ENCODE results near the gene DDX47.

DNA sequence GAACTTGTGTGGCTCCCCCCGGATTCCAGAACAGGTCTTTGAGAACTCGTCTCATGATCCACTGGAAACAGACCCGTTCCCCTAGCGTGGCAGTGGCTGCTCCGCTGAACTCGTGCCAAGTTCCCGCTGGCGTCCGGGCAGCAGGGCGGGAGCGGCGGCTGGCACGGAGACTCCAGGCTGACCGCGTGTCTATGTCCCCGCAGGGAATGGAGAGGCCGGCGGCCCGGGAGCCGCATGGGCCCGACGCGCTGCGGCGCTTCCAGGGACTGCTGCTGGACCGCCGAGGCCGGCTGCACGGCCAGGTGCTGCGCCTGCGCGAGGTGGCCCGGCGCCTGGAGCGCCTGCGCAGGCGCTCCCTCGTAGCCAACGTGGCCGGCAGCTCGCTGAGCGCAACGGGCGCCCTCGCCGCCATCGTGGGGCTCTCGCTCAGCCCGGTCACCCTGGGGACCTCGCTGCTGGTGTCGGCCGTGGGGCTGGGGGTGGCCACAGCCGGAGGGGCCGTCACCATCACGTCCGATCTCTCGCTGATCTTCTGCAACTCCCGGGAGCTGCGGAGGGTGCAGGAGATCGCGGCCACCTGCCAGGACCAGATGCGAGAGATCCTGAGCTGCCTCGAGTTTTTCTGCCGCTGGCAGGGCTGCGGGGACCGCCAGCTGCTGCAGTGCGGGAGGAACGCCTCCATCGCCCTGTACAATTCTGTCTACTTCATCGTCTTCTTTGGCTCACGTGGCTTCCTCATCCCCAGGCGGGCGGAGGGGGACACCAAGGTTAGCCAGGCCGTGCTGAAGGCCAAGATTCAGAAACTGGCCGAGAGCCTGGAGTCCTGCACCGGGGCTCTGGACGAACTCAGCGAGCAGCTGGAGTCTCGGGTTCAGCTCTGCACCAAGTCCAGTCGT, 26.2 kb upstream of the DDX47 start:
- TF ChIP-seq, protein P1, sequence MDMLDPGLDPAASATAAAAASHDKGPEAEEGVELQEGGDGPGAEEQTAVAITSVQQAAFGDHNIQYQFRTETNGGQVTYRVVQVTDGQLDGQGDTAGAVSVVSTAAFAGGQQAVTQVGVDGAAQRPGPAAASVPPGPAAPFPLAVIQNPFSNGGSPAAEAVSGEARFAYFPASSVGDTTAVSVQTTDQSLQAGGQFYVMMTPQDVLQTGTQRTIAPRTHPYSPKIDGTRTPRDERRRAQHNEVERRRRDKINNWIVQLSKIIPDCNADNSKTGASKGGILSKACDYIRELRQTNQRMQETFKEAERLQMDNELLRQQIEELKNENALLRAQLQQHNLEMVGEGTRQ (CRISPR knock-in tag; IDR thresholded peaks at IDR 0.05), result no peak; the same call in 1 of the 2 replicates
- TF ChIP-seq, protein P2, sequence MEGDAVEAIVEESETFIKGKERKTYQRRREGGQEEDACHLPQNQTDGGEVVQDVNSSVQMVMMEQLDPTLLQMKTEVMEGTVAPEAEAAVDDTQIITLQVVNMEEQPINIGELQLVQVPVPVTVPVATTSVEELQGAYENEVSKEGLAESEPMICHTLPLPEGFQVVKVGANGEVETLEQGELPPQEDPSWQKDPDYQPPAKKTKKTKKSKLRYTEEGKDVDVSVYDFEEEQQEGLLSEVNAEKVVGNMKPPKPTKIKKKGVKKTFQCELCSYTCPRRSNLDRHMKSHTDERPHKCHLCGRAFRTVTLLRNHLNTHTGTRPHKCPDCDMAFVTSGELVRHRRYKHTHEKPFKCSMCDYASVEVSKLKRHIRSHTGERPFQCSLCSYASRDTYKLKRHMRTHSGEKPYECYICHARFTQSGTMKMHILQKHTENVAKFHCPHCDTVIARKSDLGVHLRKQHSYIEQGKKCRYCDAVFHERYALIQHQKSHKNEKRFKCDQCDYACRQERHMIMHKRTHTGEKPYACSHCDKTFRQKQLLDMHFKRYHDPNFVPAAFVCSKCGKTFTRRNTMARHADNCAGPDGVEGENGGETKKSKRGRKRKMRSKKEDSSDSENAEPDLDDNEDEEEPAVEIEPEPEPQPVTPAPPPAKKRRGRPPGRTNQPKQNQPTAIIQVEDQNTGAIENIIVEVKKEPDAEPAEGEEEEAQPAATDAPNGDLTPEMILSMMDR (IDR thresholded peaks at IDR 0.05), result no peak
- TF ChIP-seq, protein P3, sequence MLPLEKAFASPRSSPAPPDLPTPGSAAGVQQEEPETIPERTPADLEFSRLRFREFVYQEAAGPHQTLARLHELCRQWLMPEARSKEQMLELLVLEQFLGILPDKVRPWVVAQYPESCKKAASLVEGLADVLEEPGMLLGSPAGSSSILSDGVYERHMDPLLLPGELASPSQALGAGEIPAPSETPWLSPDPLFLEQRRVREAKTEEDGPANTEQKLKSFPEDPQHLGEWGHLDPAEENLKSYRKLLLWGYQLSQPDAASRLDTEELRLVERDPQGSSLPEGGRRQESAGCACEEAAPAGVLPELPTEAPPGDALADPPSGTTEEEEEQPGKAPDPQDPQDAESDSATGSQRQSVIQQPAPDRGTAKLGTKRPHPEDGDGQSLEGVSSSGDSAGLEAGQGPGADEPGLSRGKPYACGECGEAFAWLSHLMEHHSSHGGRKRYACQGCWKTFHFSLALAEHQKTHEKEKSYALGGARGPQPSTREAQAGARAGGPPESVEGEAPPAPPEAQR (CRISPR knock-in tag; IDR thresholded peaks at IDR 0.05), result no peak
- TF ChIP-seq, protein P4, sequence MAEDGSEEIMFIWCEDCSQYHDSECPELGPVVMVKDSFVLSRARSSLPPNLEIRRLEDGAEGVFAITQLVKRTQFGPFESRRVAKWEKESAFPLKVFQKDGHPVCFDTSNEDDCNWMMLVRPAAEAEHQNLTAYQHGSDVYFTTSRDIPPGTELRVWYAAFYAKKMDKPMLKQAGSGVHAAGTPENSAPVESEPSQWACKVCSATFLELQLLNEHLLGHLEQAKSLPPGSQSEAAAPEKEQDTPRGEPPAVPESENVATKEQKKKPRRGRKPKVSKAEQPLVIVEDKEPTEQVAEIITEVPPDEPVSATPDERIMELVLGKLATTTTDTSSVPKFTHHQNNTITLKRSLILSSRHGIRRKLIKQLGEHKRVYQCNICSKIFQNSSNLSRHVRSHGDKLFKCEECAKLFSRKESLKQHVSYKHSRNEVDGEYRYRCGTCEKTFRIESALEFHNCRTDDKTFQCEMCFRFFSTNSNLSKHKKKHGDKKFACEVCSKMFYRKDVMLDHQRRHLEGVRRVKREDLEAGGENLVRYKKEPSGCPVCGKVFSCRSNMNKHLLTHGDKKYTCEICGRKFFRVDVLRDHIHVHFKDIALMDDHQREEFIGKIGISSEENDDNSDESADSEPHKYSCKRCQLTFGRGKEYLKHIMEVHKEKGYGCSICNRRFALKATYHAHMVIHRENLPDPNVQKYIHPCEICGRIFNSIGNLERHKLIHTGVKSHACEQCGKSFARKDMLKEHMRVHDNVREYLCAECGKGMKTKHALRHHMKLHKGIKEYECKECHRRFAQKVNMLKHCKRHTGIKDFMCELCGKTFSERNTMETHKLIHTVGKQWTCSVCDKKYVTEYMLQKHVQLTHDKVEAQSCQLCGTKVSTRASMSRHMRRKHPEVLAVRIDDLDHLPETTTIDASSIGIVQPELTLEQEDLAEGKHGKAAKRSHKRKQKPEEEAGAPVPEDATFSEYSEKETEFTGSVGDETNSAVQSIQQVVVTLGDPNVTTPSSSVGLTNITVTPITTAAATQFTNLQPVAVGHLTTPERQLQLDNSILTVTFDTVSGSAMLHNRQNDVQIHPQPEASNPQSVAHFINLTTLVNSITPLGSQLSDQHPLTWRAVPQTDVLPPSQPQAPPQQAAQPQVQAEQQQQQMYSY (CRISPR knock-in tag; IDR thresholded peaks at IDR 0.05), result peak; percentile 48; the same call in 1 of the 2 replicates
- 0 out of 2 replicates have a peak, but pooled peaks have one; percentile 60 for TF ChIP-seq CREB1 (CRISPR knock-in tag; IDR thresholded peaks at IDR 0.05)

Measured in WTC11 (cell line).